Trophoblast cell (in vitro differentiated cells and primary cell): ENCODE results near the gene IDH1.

Experiments
- DNase-seq, 2 donors: peaks; one replicate each; pipeline ENCODE4 v3.0.0-alpha.2; 2016
- H2AFZ ChIP-seq: 2 replicates; pipeline ENCODE4 v1.6.1; 2013; ENCODE audit warnings: low read length, moderate library complexity, mild to moderate bottlenecking; ENCODE audit not compliant: insufficient read depth, poor library complexity
- H2AK5ac ChIP-seq: 2 replicates; pipeline ENCODE4 v1.6.1; 2013; ENCODE audit warnings: mild to moderate bottlenecking, low read length
- H2BK120ac ChIP-seq: 2 replicates; pipeline ENCODE4 v1.6.1; 2013; ENCODE audit warnings: low read length, mild to moderate bottlenecking, moderate library complexity; ENCODE audit not compliant: insufficient read depth, poor library complexity
- H2BK12ac ChIP-seq: 2 replicates; pipeline ENCODE4 v1.6.1; 2013; ENCODE audit warnings: mild to moderate bottlenecking, low read length, moderate library complexity
- H2BK5ac ChIP-seq: 2 replicates; pipeline ENCODE4 v1.6.1; 2013; ENCODE audit warnings: low read length, low read depth, moderate library complexity, mild to moderate bottlenecking; ENCODE audit not compliant: poor library complexity
- H3K14ac ChIP-seq: 2 replicates; pipeline ENCODE4 v1.6.1; 2013; ENCODE audit warnings: mild to moderate bottlenecking, low read length
- H3K18ac ChIP-seq: 2 replicates; pipeline ENCODE4 v1.6.1; 2013; ENCODE audit warnings: mild to moderate bottlenecking, low read length
- H3K23ac ChIP-seq: 2 replicates; pipeline ENCODE4 v1.6.1; 2013; ENCODE audit warnings: low read length
- H3K27ac ChIP-seq: 2 replicates; pipeline ENCODE4 v1.5.1; 2013; ENCODE audit warnings: low read depth, mild to moderate bottlenecking, inconsistent platforms, low read length, moderate library complexity
- H3K27me3 ChIP-seq: 2 replicates; pipeline ENCODE4 v1.6.1; 2013; ENCODE audit warnings: inconsistent platforms, mild to moderate bottlenecking, low read length, moderate library complexity; ENCODE audit not compliant: insufficient read depth
- H3K36me3 ChIP-seq, 2 experiments: 1 replicate in 1 of 2; 2 replicates in 1 of 2; pipeline ENCODE4 v1.6.1; 2013; ENCODE audit warnings: low read length in 2 of 2, mild to moderate bottlenecking in 2 of 2, moderate library complexity in 1 of 2; ENCODE audit not compliant: insufficient read depth in 2 of 2, control insufficient read depth in 1 of 2
- H3K4ac ChIP-seq: 2 replicates; pipeline ENCODE4 v1.6.1; 2013; ENCODE audit warnings: low read depth, mild to moderate bottlenecking, low read length, moderate library complexity
- H3K4me1 ChIP-seq, 2 experiments: 1 replicate in 1 of 2; 2 replicates in 1 of 2; pipeline ENCODE4 v1.6.1; 2013; ENCODE audit warnings: low read length in 2 of 2, mild to moderate bottlenecking in 2 of 2, moderate library complexity in 1 of 2; ENCODE audit not compliant: insufficient read depth in 2 of 2, control insufficient read depth in 1 of 2
- H3K4me2 ChIP-seq: 2 replicates; pipeline ENCODE4 v1.6.1; 2013; ENCODE audit warnings: inconsistent platforms, mild to moderate bottlenecking, low read length, moderate library complexity
- H3K4me3 ChIP-seq: 2 replicates; pipeline ENCODE4 v1.5.1; 2013; ENCODE audit warnings: mild to moderate bottlenecking, low read depth, low read length, inconsistent platforms
- H3K79me1 ChIP-seq: one replicate; pipeline ENCODE4 v1.6.1; 2013; ENCODE audit warnings: low read length
- H3K79me2 ChIP-seq: 2 replicates; pipeline ENCODE4 v1.6.1; 2013; ENCODE audit warnings: low read length, mild to moderate bottlenecking; ENCODE audit not compliant: control insufficient read depth, insufficient read depth, poor library complexity
- H3K9ac ChIP-seq: 2 replicates; pipeline ENCODE4 v1.6.1; 2013; ENCODE audit warnings: mild to moderate bottlenecking, low read length
- H3K9me3 ChIP-seq: 2 replicates; pipeline ENCODE4 v1.6.1; 2013; ENCODE audit warnings: low read depth, mild to moderate bottlenecking, control low read depth, inconsistent platforms, low read length; ENCODE audit not compliant: insufficient read depth
- H4K12ac ChIP-seq: 2 replicates; pipeline ENCODE4 v1.6.1; 2013; ENCODE audit warnings: low read depth, mild to moderate bottlenecking, low read length, moderate library complexity
- H4K8ac ChIP-seq: 2 replicates; pipeline ENCODE4 v1.6.1; 2013; ENCODE audit warnings: low read depth, mild to moderate bottlenecking, low read length, moderate library complexity
- H4K91ac ChIP-seq: one replicate; pipeline ENCODE4 v1.6.1; 2013; ENCODE audit warnings: low read depth, mild to moderate bottlenecking, low read length, moderate library complexity
- WGBS: extraction: QIAGEN DNeasy Blood & Tissue Kit; methylation state at CpG from one replicate; pipeline ENCODE4 v1.1.7; 2013; ENCODE audit warnings: missing lambda C conversion rate; ENCODE audit not compliant: insufficient read length, insufficient coverage; ENCODE audit errors: extremely low coverage; 5-methylcytosine and 5-hydroxymethylcytosine counted together

The IDH1 gene

DNA sequence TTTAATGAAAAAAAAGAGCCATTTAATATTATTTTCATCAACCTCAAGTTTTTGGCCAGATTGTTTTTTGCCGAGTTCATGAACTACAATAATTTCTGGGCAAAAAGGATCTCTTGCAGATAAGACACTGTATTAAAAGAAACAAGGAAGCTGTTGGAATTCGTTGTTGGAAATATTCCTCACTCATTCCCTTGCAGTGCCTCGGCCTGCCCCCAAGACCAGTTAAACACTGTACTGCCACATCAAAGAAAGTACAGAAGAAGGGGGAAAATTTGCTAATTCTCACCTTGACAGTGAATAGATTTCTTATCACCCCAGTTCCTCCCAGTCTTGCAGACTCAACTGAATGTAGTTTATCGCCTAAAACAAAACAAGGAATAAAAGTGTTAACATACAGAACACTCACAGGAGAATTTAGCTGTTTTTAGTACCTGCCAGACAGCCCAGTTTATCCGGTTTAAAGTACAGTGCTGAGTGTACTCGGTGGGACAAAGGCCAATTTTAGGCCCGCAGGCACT, 1.2 kb downstream of the IDH1 start:
- Histone ChIP-seq H3K4me1 (peaks cover 0 to 2% of the 10 kb centered on the region in 2 experiments), H3K14ac (peak overlapping the region; percentile 46), H3K9me3 (no peaks in the 10 kb centered on the region), H3K9ac (peak overlapping the region; percentile 6), H2BK5ac (peak overlapping the region; percentile 26), H3K36me3 (peaks cover 4 to 6% of the 10 kb centered on the region in 2 experiments), H2AFZ (peak overlapping the region; percentile 54), H2BK12ac (no peak overlapping the region), H3K79me2 (no peaks in the 10 kb centered on the region), H4K91ac (no peak overlapping the region), H4K8ac (no peak overlapping the region), H3K23ac (no peak overlapping the region), H3K79me1 (peaks cover 9% of the 10 kb centered on the region), H2AK5ac (no peak overlapping the region), H3K4me3 (peak overlapping the region; percentile 94), H3K4ac (no peak overlapping the region), H2BK120ac (no peak overlapping the region), H3K27ac (peak overlapping the region; percentile 11), H3K4me2 (peak overlapping the region; percentile 60), H3K27me3 (no peaks in the 10 kb centered on the region), H4K12ac (no peak overlapping the region), H3K18ac (no peak overlapping the region)
- WGBS = no CpG with 5 or more reads among the region's 7 CpGs
- DNase-seq = peak in 1 of 2 donors; percentile 89

DNA sequence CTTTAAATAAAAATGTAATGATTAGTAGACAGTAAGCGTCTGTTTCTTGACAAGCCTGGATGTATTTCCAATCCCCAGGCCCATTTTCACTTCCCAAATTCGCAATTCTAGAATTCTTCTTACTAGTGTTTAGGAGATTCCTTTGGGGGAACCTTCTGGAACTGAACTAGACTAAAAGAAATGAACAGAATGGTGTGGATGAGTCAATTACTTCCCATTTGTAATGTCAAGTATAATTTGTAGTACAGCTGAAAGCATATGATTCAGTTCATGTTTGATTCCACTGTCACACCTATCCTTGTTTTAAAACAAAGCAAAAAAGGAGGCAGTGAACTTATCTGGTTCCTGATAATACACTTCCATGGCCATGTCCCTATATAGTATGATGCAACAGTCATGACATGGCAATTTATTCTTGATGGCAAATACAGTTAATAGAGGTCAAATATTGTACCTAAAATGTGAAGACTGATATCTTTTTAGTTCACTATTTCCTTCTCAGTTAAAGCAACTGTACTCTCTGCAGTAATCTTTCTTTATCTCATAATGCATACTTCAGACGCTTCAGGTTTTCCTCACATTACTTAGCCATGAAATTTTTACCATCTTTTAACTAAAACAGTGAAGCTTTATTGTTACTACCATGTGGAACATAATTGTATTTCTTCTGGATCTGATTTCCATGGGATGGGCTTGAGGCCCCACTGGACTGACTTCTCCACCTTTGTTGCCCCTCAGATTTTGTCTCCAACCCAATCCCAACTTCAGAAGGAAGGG, 2.0 kb downstream of the IDH1 start:
- no peak overlapping the region for H3K23ac ChIP-seq
- WGBS = no CpG with 5 or more reads among the region's 3 CpGs

DNA sequence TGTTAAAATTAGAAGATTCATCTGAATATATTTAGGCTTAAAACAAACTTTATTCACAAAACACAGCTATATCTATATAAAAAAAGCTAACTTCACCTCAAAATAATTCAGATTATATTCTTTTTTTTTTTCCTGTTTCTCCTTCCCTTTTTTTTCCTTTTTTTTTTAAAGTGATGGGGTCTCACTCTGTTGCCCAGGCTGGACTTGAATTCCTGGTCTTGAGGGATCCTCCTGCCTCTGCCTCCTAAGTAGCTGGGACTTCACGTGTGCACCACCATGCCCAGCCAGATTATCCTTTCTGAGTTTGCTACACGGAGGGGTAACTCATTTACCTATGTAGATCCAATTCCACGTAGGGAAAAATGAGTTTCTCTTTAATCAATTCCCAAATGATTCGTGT, 3.8 kb downstream of the IDH1 start:
- no peaks in the 10 kb centered on the region for H3K79me2 ChIP-seq
- H3K79me1 ChIP-seq = peaks cover 9% of the 10 kb centered on the region
- no peak overlapping the region for H3K4ac ChIP-seq
- H4K12ac ChIP-seq = no peak overlapping the region
- H2BK120ac ChIP-seq = no peak overlapping the region
- H3K4me1 ChIP-seq = peaks cover 0 to 2% of the 10 kb centered on the region in 2 experiments
- H2AK5ac ChIP-seq = no peak overlapping the region
- no peak overlapping the region for H3K14ac ChIP-seq
- H4K8ac ChIP-seq = no peak overlapping the region
- H3K4me3 ChIP-seq = no peak overlapping the region
- no peak overlapping the region for H3K4me2 ChIP-seq
- H3K36me3 ChIP-seq = peaks cover 5 to 16% of the 10 kb centered on the region in 2 experiments
- H3K27me3 ChIP-seq = no peaks in the 10 kb centered on the region
- WGBS = no CpG with 5 or more reads among the region's 4 CpGs
- no peak overlapping the region for H3K18ac ChIP-seq
- H4K91ac ChIP-seq = no peak overlapping the region
- no peak overlapping the region for H3K27ac ChIP-seq
- no peak for DNase-seq
- H3K9ac ChIP-seq = no peak overlapping the region
- H3K9me3 ChIP-seq = no peaks in the 10 kb centered on the region
- no peak overlapping the region for H3K23ac ChIP-seq
- H2BK5ac ChIP-seq = no peak overlapping the region
- H2BK12ac ChIP-seq = no peak overlapping the region
- H2AFZ ChIP-seq = no peak overlapping the region

More for the DNA sequence above, 2.0 kb downstream of the IDH1 start:
- H3K79me1 ChIP-seq = peaks cover 9% of the 10 kb centered on the region
- H3K79me2 ChIP-seq = no peaks in the 10 kb centered on the region
- H3K9ac ChIP-seq = no peak overlapping the region
- H3K9me3 ChIP-seq = no peaks in the 10 kb centered on the region
- no peak overlapping the region for H2AFZ ChIP-seq
- H2AK5ac ChIP-seq = no peak overlapping the region
- H3K27ac ChIP-seq = no peak overlapping the region
- no peak overlapping the region for H2BK5ac ChIP-seq
- no peak overlapping the region for H3K14ac ChIP-seq
- no peak overlapping the region for H3K4me3 ChIP-seq
- no peak overlapping the region for H4K8ac ChIP-seq
- H2BK12ac ChIP-seq = no peak overlapping the region
- H4K91ac ChIP-seq = no peak overlapping the region
- peak overlapping the region; percentile 57 for H3K4ac ChIP-seq
- H3K27me3 ChIP-seq = no peaks in the 10 kb centered on the region
- no peak overlapping the region for H3K18ac ChIP-seq
- DNase-seq = peak in 1 of 2 donors; percentile 43
- H3K4me1 ChIP-seq = peaks cover 0 to 2% of the 10 kb centered on the region in 2 experiments
- peaks cover 4 to 11% of the 10 kb centered on the region in 2 experiments for H3K36me3 ChIP-seq
- H2BK120ac ChIP-seq = no peak overlapping the region
- H4K12ac ChIP-seq = no peak overlapping the region
- H3K4me2 ChIP-seq = peak overlapping the region; percentile 28

DNA sequence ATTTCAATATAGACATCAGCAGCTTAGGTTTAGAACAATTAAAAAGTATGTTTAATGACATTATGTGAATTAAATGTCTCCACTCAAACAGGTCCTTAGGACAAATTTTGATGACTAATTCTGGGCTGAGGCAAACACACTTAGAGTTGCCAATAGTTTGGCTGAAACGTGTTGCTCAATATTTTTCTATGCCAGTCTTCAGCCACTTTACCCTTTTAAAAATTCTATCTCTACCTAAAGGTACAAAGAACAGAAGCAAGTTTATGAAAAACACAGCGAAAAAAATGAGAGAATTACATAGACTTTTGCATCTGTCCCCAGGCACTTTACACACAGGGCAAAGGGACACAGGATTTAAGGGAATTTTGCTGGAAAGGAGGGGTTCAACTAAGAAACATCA, 4.5 kb downstream of the IDH1 start:
- no CpG with 5 or more reads among the region's 2 CpGs for WGBS
- peaks cover 0 to 2% of the 10 kb centered on the region in 2 experiments for H3K4me1 ChIP-seq
- H4K8ac ChIP-seq = no peak overlapping the region
- no peak overlapping the region for H2BK12ac ChIP-seq
- H3K4ac ChIP-seq = no peak overlapping the region
- no peak overlapping the region for H2AK5ac ChIP-seq
- no peak overlapping the region for H3K4me2 ChIP-seq
- peaks cover 5 to 18% of the 10 kb centered on the region in 2 experiments for H3K36me3 ChIP-seq
- no peak overlapping the region for H3K9ac ChIP-seq
- no peak overlapping the region for H3K23ac ChIP-seq
- no peak overlapping the region for H4K12ac ChIP-seq
- peaks cover 8% of the 10 kb centered on the region for H3K79me1 ChIP-seq
- no peaks in the 10 kb centered on the region for H3K79me2 ChIP-seq
- H3K18ac ChIP-seq = no peak overlapping the region
- peak in 1 of 2 donors; percentile 20 for DNase-seq
- H2AFZ ChIP-seq = no peak overlapping the region
- no peak overlapping the region for H4K91ac ChIP-seq
- H2BK5ac ChIP-seq = no peak overlapping the region
- H3K27ac ChIP-seq = no peak overlapping the region
- no peaks in the 10 kb centered on the region for H3K27me3 ChIP-seq
- H2BK120ac ChIP-seq = no peak overlapping the region
- H3K9me3 ChIP-seq = no peaks in the 10 kb centered on the region
- H3K14ac ChIP-seq = no peak overlapping the region
- no peak overlapping the region for H3K4me3 ChIP-seq
